ENCODE measurements around the gene FFAR1. TPM values are rescaled to one million over a fixed set of nuclear protein-coding genes. Genes with fewer than 3 reads are reported as not detected.

FFAR1 gene
- total and polyA plus RNA-seq, 2 of the 8 experiments (the other 6 are each of a cell fraction or from before 2014, with no cell fraction given), result not detected

- FAIRE-seq, result no peak
- CTCF ChIA-PET (ENCODE audit: partially characterized antibody), result interaction anchor here (1.0 to 2.2 kb wide), 6 partner anchors 9 to 168 kb away, joined by 3 to 7 read pairs (median 4); no protein-coding TSS in a partner anchor
- POLR2A ChIA-PET (ENCODE audit: partially characterized antibody), result no interaction called here
- TF ChIP-seq RXRA (IDR thresholded peaks at IDR 0.05; ENCODE audit: insufficient read depth, low read depth, low read length) (no peak), SRF (IDR thresholded peaks at IDR 0.05; ENCODE audit: low read depth, low read length) (no peak), CBX8 (IDR thresholded peaks at IDR 0.05; ENCODE audit: borderline replicate concordance, low read depth, low read length) (no peak), TEAD4 (IDR thresholded peaks at IDR 0.05; ENCODE audit: low read depth, low read length) (no peak), RAD21 (IDR thresholded peaks at IDR 0.05 in 1 of 2, conservative IDR thresholded peaks at IDR 0.05 in 1 of 2; ENCODE audit: low read depth in 2 of 2, low read length in 2 of 2) (no peak), SIRT6 (IDR thresholded peaks at IDR 0.05; ENCODE audit: low read length) (no peak), TAF7 (optimal IDR thresholded peaks at IDR 0.05; ENCODE audit: borderline replicate concordance, low read depth, low read length) (no peak), SIX5 (IDR thresholded peaks at IDR 0.05; ENCODE audit: low read depth, low read length) (no peak), CBX5 (IDR thresholded peaks at IDR 0.05; ENCODE audit: low read depth, low read length) (no peak), CHD1 (IDR thresholded peaks at IDR 0.05; ENCODE audit: low read depth, low read length) (no peak), SP4 (IDR thresholded peaks at IDR 0.05; ENCODE audit: low read length) (no peak), TCF12 (IDR thresholded peaks at IDR 0.05; ENCODE audit: low read depth, low read length) (no peak), SP1 (IDR thresholded peaks at IDR 0.05; ENCODE audit: low read depth, low read length) (no peak), EGR1 (IDR thresholded peaks at IDR 0.05; ENCODE audit: borderline replicate concordance, low read depth, low read length) (no peak)
These were observed 28.8 kb upstream of the FFAR1 start for GRCh38 chr19:35318679-35319448.

More at GRCh38 chr19:35318679-35319448, 28.8 kb upstream of the FFAR1 start:
- Histone ChIP-seq H2BK15ac (ENCODE audit: low read length) (no peak overlapping the region), H3K18ac (ENCODE audit: extremely low read depth, low read length) (no peak overlapping the region), H2AFZ (ENCODE audit: low read length) (no peak overlapping the region), H3K9me3 (ENCODE audit: insufficient read depth in 2 of 2, low read depth in 1 of 2, low read length in 1 of 2) (0 out of 4 replicates have a peak, but pooled peaks cover 0 to 2% of the 10 kb centered on the region in 2 experiments), H2BK20ac (ENCODE audit: low read length) (0 out of 2 replicates have a peak overlapping the region, but pooled peaks have one; percentile 32), H2BK120ac (replicated peaks; ENCODE audit: low read depth, low read length) (no peak overlapping the region), H2BK12ac (ENCODE audit: low read depth, low read length) (peak overlapping the region; percentile 87; the same call in 1 of the 2 replicates), H3K23ac (ENCODE audit: insufficient read length) (no peak overlapping the region), H3K4me3 (ENCODE audit: extremely low read depth in 1 of 4, insufficient read depth in 2 of 4, low read depth in 3 of 4, low read length in 4 of 4) (no peak overlapping the region), H4K8ac (ENCODE audit: extremely low read depth, insufficient read depth, low read length) (no peak overlapping the region), H3K4me2 (ENCODE audit: insufficient read depth in 1 of 2, low read depth in 2 of 2, low read length in 2 of 2) (no peak overlapping the region), H3K9ac (replicated peaks in 1 of 4; ENCODE audit: extremely low read depth in 1 of 4, low read depth in 3 of 4, low read length in 3 of 4) (no peak overlapping the region), H4K20me1 (replicated peaks in 1 of 2; ENCODE audit: control insufficient read depth in 1 of 2, insufficient read depth in 2 of 2, low read length in 2 of 2) (no peaks in the 10 kb centered on the region), H3K79me1 (ENCODE audit: low read depth, low read length) (no peaks in the 10 kb centered on the region), H3K23me2 (ENCODE audit: low read depth, low read length) (no peaks in the 10 kb centered on the region), H4K5ac (ENCODE audit: insufficient read length, low read depth, low read length) (no peak overlapping the region), H3K4me1 (replicated peaks in 1 of 4; ENCODE audit: control insufficient read depth in 3 of 4, insufficient read depth in 4 of 4, low read length in 3 of 4) (no peaks in the 10 kb centered on the region), H2AK5ac (ENCODE audit: low read depth, low read length) (no peak overlapping the region), H3K27me3 (replicated peaks in 1 of 4; ENCODE audit: control insufficient read depth in 3 of 4, extremely low read depth in 1 of 4, insufficient read depth in 3 of 4, low read length in 3 of 4) (no peaks in the 10 kb centered on the region), H2BK5ac (ENCODE audit: low read depth, low read length) (no peak overlapping the region), H3K56ac (replicated peaks; ENCODE audit: insufficient read length, low read depth, low read length) (no peak overlapping the region), H3K27ac (ENCODE audit: low read depth, low read length) (no peak overlapping the region), H3K79me2 (ENCODE audit: control insufficient read depth in 1 of 2, insufficient read depth in 2 of 2, low read length in 2 of 2) (no peaks in the 10 kb centered on the region), H3K14ac (ENCODE audit: insufficient read length) (no peak overlapping the region), H3K4ac (replicated peaks; ENCODE audit: insufficient read length, low read depth, low read length) (no peak overlapping the region), H3K36me3 (ENCODE audit: control insufficient read depth in 2 of 4, insufficient read depth in 4 of 4, low read length in 3 of 4) (no peaks in the 10 kb centered on the region), H4K91ac (replicated peaks; ENCODE audit: insufficient read length, low read length) (no peak overlapping the region)
- DNase-seq (ENCODE audit: low read depth in 1 of 2, low spot score in 2 of 2), result no peak
- WGBS, 2 experiments (ENCODE audit: extremely low coverage in 1 of 2, insufficient coverage in 1 of 2, insufficient read length in 1 of 2, insufficient replicate concordance in 2 of 2, low coverage in 1 of 2, low lambda C conversion rate in 2 of 2, missing lambda C conversion rate in 1 of 2), result 93% methylated on average over 14 of the region's 16 CpGs; no CpG with 5 or more reads in 1 of the 2 experiments
